ENCODE data around the gene LCE2C. TPM values are rescaled to one million over a fixed set of nuclear protein-coding genes. Genes with fewer than 3 reads are reported as not detected.

LCE2C gene
- total RNA-seq, 2 experiments from 2014 or later: not detected

GRCh38 chr1:152645146-152645545 is 29.9 kb upstream of the LCE2C start:
- TF ChIP-seq CTCF (IDR thresholded peaks at IDR 0.05): no peak
- H3K9me3 Mint-ChIP-seq: no peaks in the 10 kb centered on the region
- no peaks in the 10 kb centered on the region for H3K4me1 Mint-ChIP-seq (ENCODE audit: low read depth)
- intact Hi-C loops (cut with micrococcal nuclease): no loop called here
- ChIA-PET CTCF (interaction anchor here (0.8 kb wide), 1 partner anchor 9 kb away, joined by 3 read pairs; no protein-coding TSS in a partner anchor), POLR2A (no interaction called here)
- ATAC-seq (no peak), DNase-seq (no peak)
- no peak overlapping the region for H3K4me3 Mint-ChIP-seq
- no peak overlapping the region for H3K27ac Mint-ChIP-seq
- no peaks in the 10 kb centered on the region for H3K36me3 Mint-ChIP-seq (ENCODE audit: low read depth)
- H3K27me3 Mint-ChIP-seq: peaks cover 14% of the 10 kb centered on the region

GRCh38 chr1:152646656-152647055 is 28.4 kb upstream of the LCE2C start:
- no peak for TF ChIP-seq CTCF (IDR thresholded peaks at IDR 0.05)
- intact Hi-C loops (cut with micrococcal nuclease): no loop called here
- ChIA-PET CTCF (no interaction called here), POLR2A (no interaction called here)
- H3K27me3 Mint-ChIP-seq: peaks cover 12% of the 10 kb centered on the region
- DNase-seq (no peak), ATAC-seq (no peak)
- H3K4me3 Mint-ChIP-seq: no peak overlapping the region
- no peak overlapping the region for H3K27ac Mint-ChIP-seq
- no peaks in the 10 kb centered on the region for H3K9me3 Mint-ChIP-seq
- no peaks in the 10 kb centered on the region for H3K36me3 Mint-ChIP-seq (ENCODE audit: low read depth)
- no peaks in the 10 kb centered on the region for H3K4me1 Mint-ChIP-seq (ENCODE audit: low read depth)

DNA sequence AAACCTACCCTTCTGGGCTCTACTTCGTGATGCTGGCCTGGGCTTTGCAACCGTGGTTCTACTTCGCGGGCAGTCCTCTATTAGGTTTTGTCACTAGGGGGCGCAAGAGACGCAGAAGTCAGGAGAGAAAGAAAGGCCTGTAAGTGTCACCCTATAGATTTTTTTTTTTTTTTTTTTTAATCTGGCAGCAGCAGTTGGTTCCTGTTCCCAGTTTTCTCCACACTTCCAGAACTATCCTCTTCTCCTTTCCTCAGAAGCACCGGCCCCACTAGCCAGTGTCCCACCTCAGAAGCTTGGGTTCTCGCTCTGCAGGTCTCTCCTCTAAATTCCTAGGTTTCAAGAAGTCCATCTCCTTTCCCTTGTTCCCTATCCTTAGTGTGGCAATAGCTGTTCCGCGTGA is 21.0 kb upstream of the LCE2C start:
- no peak overlapping the region for H3K4me3 Mint-ChIP-seq
- CTCF ChIA-PET: interaction anchor here (0.7 to 3.8 kb wide), 13 partner anchors 8 to 579 kb away, joined by 3 to 41 read pairs (median 4); partner anchors contain the start of genes LCE2C and SMCP

GRCh38 chr1:152656459-152656858 is 18.6 kb upstream of the LCE2C start:
- CTCF ChIA-PET: interaction anchor here (1.7 to 3.8 kb wide), 2 partner anchors 15 to 572 kb away, joined by 4 to 41 read pairs; no protein-coding TSS in a partner anchor
- no peaks in the 10 kb centered on the region for H3K36me3 Mint-ChIP-seq (ENCODE audit: low read depth)
- DNase-seq: no peak
- POLR2A ChIA-PET: no interaction called here
- no peak for TF ChIP-seq CTCF (IDR thresholded peaks at IDR 0.05)
- no peaks in the 10 kb centered on the region for H3K9me3 Mint-ChIP-seq
- intact Hi-C loops (cut with micrococcal nuclease): no loop called here
- H3K4me3 Mint-ChIP-seq: no peak overlapping the region
- no peak overlapping the region for H3K27ac Mint-ChIP-seq
- peaks cover 3% of the 10 kb centered on the region for H3K27me3 Mint-ChIP-seq
- no peak for ATAC-seq
- no peaks in the 10 kb centered on the region for H3K4me1 Mint-ChIP-seq (ENCODE audit: low read depth)

More for the DNA sequence above, 21.0 kb upstream of the LCE2C start:
- peak; percentile 70 for DNase-seq
- peak; percentile 77 for TF ChIP-seq CTCF (IDR thresholded peaks at IDR 0.05)
- no peak overlapping the region for H3K27ac Mint-ChIP-seq
- H3K27me3 Mint-ChIP-seq: peaks cover 4% of the 10 kb centered on the region
- no peaks in the 10 kb centered on the region for H3K4me1 Mint-ChIP-seq (ENCODE audit: low read depth)
- POLR2A ChIA-PET: no interaction called here
- no peaks in the 10 kb centered on the region for H3K36me3 Mint-ChIP-seq (ENCODE audit: low read depth)
- intact Hi-C loops (cut with micrococcal nuclease): no loop called here
- ATAC-seq: peak; percentile 45
- H3K9me3 Mint-ChIP-seq: no peaks in the 10 kb centered on the region

GRCh38 chr1:152657677-152658076 is 17.4 kb upstream of the LCE2C start:
- no peak for ATAC-seq
- TF ChIP-seq CTCF (IDR thresholded peaks at IDR 0.05): no peak

More at GRCh38 chr1:152657677-152658076, 17.4 kb upstream of the LCE2C start:
- ChIA-PET CTCF (interaction anchor here (1.1 to 1.7 kb wide), 2 partner anchors 34 to 571 kb away, joined by 3 to 4 read pairs; no protein-coding TSS in a partner anchor), POLR2A (no interaction called here)
- no peak overlapping the region for H3K27ac Mint-ChIP-seq
- no peaks in the 10 kb centered on the region for H3K36me3 Mint-ChIP-seq (ENCODE audit: low read depth)
- intact Hi-C loops (cut with micrococcal nuclease): no loop called here
- H3K9me3 Mint-ChIP-seq: no peaks in the 10 kb centered on the region
- H3K4me1 Mint-ChIP-seq (ENCODE audit: low read depth): no peaks in the 10 kb centered on the region
- H3K27me3 Mint-ChIP-seq: peaks cover 3% of the 10 kb centered on the region
- no peak overlapping the region for H3K4me3 Mint-ChIP-seq
- DNase-seq: no peak

All from activated CD8-positive, alpha-beta T cell treated with anti-CD3 and anti-CD28 coated beads for 36 hours (primary cell).